NCI-H2029 treated with DMSO at 0.1 percent for 48 hours (cell line): Measurements from ENCODE around the gene KRAS.

ENCODE experiments used
- DNase-seq: peaks from one replicate; lab custom pipeline; 2025; lab: John Stamatoyannopoulos, UW

Gene KRAS

GRCh38 chr12:25256005-25256404 lies 5.3 kb upstream of the KRAS start:
- no peak for DNase-seq

GRCh38 chr12:25254271-25254880 lies 3.6 kb upstream of the KRAS start:
- DNase-seq: no peak

DNA sequence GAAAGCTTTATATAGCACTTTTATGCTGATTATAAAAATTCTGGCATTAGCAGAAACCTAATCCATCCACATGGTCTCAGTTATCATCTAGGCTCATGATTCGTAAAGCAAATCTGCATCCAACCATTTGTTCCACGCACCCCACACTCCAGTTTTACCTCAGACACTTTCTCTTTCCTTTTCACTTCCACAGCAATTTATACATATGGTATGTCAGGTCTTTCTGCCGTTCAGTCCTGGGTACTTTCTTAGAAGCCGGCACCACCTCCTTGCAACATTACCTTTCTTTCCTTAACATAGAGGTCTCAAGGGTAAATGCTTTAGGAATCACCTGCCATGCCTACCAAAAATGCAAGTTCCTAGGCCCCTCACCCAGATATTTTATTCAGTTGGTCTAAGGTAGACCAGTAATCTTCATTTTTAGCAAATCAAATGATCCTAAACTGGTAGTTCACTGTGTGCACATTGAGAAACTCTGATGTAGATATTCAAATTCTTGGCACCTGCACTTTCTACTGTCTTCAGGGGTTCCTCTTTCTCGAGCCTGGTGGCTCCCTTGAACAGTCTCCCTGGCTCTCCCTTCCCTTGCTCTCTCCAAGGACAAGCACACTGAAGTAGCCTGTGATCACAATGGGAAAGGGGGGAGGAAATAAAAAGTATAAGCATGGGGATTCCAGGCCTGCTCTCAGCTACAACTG lies 2.8 kb upstream of the KRAS start:
- DNase-seq: no peak

- DNase-seq: no peak
These were observed 2.2 kb upstream of the KRAS start for GRCh38 chr12:25252946-25253345.

GRCh38 chr12:25251769-25252168 lies 1.0 kb upstream of the KRAS start:
- no peak for DNase-seq

- DNase-seq: no peak
These were observed 594 bp downstream of the KRAS start for GRCh38 chr12:25249931-25250738.

DNA sequence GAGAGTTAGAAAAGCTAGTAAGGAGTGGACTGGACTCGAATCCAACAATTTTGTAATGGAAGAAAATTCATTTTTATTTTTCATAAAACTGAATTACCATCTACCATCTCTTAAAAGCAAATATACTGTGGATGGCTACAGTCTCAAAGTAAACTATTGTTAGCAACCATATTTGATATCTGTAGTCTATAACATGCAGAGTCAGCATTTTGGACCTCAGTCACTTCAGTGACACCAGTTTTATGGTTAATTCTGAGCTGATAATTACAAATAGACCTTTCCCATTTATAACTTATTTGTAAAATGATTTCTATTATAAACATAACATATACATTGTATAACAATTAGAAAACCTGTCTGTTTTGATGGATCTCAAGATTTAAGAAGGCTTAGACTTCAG lies 2.0 kb downstream of the KRAS start:
- no peak for DNase-seq

DNA sequence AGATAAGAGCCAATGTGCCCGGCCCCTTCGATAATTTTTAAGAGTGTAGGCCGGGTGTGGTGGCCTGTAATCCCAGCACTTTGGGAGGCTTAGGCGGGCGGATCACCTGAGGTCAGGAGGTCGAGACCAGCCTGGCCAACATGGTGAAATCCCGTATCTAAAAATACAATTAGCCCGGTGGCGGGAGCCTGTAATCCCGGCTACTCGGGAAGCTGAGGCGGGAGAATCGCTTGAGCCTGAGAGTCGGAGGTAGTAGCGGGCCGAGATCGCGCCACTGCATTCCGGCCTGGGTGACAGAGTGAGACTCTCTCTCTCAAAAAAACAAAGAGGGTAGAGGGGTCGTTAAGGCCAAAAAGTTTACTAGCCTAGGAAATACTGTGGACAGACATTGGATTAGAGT lies 2.6 kb downstream of the KRAS start:
- DNase-seq: no peak

DNA sequence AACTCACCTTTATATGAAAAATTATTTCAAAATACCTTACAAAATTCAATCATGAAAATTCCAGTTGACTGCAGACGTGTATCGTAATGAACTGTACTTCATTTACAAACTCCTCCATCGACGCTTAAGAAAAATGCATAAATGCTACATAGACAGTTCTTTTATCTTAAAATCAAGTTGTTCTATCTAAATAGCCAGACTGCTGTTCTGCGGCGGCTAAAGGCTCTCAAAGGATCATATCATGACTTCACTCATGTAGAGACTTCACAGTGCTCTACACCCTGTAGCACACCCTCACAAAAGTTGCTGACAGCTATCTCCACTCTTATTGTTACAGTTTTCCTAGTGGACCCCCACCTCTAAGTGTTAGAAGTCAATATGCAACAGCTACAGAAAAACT lies 5.2 kb downstream of the KRAS start:
- no peak for DNase-seq

DNA sequence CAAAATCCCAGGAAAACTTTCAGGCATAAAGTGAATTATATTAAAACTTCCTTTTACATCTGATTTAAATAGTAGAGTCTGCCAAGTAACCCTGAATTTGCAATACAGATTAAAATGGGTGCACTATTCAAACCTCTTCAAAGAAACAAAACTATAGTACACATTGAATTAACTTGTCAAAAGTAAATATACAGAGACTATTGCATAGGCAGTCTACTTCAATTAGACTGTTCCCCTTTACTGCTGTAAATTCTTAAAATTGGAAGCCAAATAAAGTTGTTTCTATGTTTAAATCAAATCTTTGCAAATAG lies 7.1 kb downstream of the KRAS start:
- DNase-seq: no peak

GRCh38 chr12:25242981-25243679 lies 7.6 kb downstream of the KRAS start:
- DNase-seq: no peak

GRCh38 chr12:25241167-25242020 lies 9.3 kb downstream of the KRAS start:
- DNase-seq: no peak

GRCh38 chr12:25236626-25237025 lies 14.1 kb downstream of the KRAS start:
- no peak for DNase-seq

DNA sequence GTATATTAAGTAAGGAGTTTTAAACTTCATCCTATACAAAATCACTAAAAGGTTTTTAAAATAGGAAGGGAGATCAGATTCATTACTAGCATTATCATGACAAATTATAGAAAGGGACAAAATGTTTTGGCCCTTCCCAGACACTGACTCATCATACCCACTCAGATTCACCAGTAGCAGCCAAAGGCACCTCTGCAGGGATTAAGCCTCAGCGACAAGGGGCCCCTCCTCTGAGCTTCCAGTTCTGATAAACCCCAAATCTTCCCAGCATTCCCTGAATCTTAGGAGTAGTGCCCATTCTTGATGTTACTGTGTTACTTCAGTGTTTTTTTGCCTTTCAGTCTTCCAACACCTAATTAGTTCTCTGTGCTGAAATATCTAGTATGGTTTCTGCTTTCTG lies 14.5 kb downstream of the KRAS start:
- DNase-seq: no peak

DNA sequence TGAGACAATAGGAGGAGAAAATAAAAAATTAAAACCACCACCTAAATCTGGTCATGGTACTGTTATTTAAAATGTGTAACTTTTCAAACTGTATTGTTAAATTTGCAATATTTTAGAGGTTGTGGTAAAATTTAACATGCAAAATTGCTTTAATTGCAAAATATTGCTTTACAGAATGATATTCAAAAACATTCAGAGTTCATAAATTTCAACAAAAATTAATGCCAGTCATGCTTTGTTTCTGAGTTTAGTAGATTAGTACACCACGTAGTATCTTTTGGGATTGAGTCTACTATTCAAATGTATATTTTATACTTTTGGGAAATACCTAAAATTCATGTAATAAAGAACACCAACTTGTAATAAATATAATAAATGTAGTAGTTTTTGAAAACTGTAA lies 37.4 kb downstream of the KRAS start:
- no peak for DNase-seq

GRCh38 chr12:25208554-25208953 lies 42.2 kb downstream of the KRAS start:
- DNase-seq: no peak

- DNase-seq: no peak
These were observed 42.9 kb downstream of the KRAS start for GRCh38 chr12:25207846-25208245.

DNA sequence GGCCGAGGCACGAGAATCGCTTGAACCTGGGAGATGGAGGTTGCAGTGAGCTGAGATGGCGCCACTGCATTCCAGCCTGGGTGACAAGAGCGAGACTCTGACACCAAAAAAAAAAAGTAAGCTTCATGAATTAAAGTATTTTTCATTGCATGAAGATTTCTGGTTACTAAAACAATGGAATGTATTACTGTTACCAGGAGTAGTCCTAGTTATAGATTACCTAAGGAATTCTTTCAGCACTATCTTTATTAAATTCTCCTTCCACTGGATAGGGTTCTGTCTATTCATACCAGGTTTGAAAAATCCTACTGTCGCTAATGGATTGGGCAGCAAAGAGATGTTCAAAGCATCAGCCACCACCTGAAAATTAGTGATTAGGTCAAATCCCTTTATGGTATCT lies 43.3 kb downstream of the KRAS start:
- DNase-seq: no peak

DNA sequence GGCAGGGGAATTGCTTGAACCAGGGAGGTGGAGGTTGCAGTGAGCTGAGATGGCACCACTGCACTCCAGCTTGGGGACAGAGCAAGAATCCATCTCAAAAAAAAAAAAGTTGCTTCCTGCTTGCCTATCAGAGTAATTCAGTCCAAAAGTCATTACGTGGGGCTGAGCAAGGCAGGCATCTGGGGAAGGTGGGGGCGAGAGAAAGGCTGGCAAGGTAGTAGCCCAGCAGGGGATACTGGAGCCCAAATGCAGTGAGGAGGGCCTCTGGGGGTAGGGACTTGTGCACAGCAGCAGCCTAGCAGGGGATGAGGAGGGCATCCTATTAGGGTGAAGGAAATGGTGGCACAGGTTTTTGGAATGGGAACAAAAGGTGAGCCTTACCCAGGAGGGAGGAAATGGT lies 48.6 kb downstream of the KRAS start:
- no peak for DNase-seq

- DNase-seq: no peak
These were observed 50.0 kb downstream of the KRAS start for GRCh38 chr12:25200703-25201102.

DNA sequence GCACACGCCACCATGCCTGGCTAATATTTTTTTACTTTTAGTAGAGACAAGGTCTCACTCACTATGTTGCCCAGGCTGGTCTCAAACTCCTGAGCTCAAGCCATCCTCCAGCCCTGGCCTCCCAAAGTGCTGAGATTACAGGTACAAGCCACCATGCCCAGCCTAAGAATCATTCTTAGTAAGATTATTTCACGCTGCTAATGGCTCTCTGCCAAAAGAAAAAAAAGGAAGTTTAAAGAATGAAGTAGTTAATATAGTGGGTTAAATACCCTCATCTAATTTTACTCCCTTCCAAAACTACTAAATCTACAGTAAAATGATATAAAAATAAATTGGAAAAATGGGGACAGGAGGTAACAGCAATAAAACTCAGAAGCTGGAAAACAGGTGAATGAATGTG lies 53.1 kb downstream of the KRAS start:
- DNase-seq: no peak
